Measurements from ENCODE around the gene PARP15. TPM values are rescaled to one million over a fixed set of nuclear protein-coding genes. Genes with fewer than 3 reads are reported as not detected.

The PARP15 gene
- total and polyA plus RNA-seq, 2 of the 4 experiments (the other 2 are of a cell fraction) = 0.10 TPM; not detected in 1

DNA sequence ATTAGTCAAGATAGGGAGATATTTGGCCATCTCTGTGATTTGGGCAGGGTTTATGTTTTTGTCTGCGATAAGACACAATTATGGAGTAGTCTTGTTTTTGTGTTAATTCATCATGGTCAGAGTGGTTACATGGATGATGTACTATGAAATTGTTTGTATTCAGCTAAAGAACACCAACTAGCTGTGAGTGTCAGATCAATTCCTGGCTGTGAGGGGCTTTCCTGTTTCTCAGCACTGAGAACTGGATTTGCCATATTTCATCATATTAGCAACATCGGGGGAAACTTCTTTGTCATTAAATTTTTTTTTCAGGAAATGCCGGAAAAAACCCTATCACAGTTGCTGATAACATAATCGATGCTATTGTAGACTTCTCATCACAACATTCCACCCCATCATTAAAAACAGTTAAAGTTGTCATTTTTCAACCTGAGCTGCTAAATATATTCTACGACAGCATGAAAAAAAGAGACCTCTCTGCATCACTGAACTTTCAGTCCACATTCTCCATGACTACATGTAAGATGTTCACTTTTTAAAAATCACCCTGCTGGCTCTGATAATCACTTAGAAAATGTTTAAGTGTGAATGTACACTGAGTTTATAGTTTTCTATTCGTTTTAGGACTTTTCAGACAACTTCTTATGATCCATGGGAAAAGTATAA lies 49.2 kb downstream of the PARP15 start:
- DNase-seq = no peak
- Histone ChIP-seq H3K56ac (ENCODE audit: extremely low read depth, insufficient read depth, low read length) (no peak overlapping the region), H4K5ac (ENCODE audit: low read depth, low read length) (no peak overlapping the region), H2BK20ac (ENCODE audit: low read depth, low read length) (no peak overlapping the region), H3K9ac (ENCODE audit: low read depth, low read length) (no peak overlapping the region), H3K4ac (ENCODE audit: low read depth, low read length) (no peak overlapping the region), H4K91ac (ENCODE audit: insufficient read depth, low read depth, low read length) (no peak overlapping the region), H4K8ac (ENCODE audit: low read depth in 2 of 2, low read length in 2 of 2) (no peak overlapping the region), H3K36me3 (ENCODE audit: control insufficient read depth, insufficient read depth, low read length) (no peaks in the 10 kb centered on the region), H3K14ac (replicated peaks; ENCODE audit: low read depth, low read length) (no peak overlapping the region), H3K18ac (ENCODE audit: low read depth, low read length) (no peak overlapping the region), H3K27ac (ENCODE audit: insufficient read depth, low read length) (no peak overlapping the region), H3K23ac (ENCODE audit: low read depth, low read length) (no peak overlapping the region), H4K20me1 (ENCODE audit: insufficient read depth, low read length) (no peaks in the 10 kb centered on the region), H2BK15ac (ENCODE audit: low read depth, low read length) (no peak overlapping the region), H3K4me3 (ENCODE audit: insufficient read depth, low read depth, low read length) (no peak overlapping the region), H2AK9ac (replicated peaks; ENCODE audit: low read depth, low read length, poor library complexity) (no peak overlapping the region), H3K4me1 (ENCODE audit: control insufficient read depth, insufficient read depth, low read length) (no peaks in the 10 kb centered on the region), H3K9me1 (ENCODE audit: insufficient read depth, low read length) (no peaks in the 10 kb centered on the region), H3K27me3 (ENCODE audit: control insufficient read depth, insufficient read depth, low read length) (peaks cover 48% of the 10 kb centered on the region), H2BK5ac (ENCODE audit: low read depth, low read length, poor library complexity, severe bottlenecking) (no peak overlapping the region), H2AFZ (replicated peaks; ENCODE audit: low read length, poor library complexity) (no peak overlapping the region), H3K79me1 (ENCODE audit: low read depth in 1 of 2, low read length in 2 of 2) (no peaks in the 10 kb centered on the region), H3K9me3 (ENCODE audit: control insufficient read depth, insufficient read depth, low read length) (no peaks in the 10 kb centered on the region), H2BK120ac (ENCODE audit: low read depth, low read length) (no peak overlapping the region), H3K4me2 (ENCODE audit: low read depth, low read length) (no peak overlapping the region), H2AK5ac (ENCODE audit: low read depth, low read length) (no peak overlapping the region)
- intact Hi-C loops (cut with micrococcal nuclease) = no loop called here
- POLR2A ChIA-PET (ENCODE audit: unreplicated experiment) = no interaction called here
- CTCF ChIA-PET = no interaction called here
- WGBS, 2 experiments (ENCODE audit: extremely low coverage in 2 of 2, insufficient read length in 1 of 2) = 25% methylated on average over 2 of the region's 6 CpGs; no CpG with 5 or more reads in 1 of the 2 experiments
- in situ Hi-C loops (cut with MboI; ENCODE audit: low sequenced_read_pairs) = no loop called here
- dilution Hi-C loops (cut with HindIII; ENCODE audit: low sequenced_read_pairs, unreplicated experiment) = no loop called here
- no peak for TF ChIP-seq MAFK (IDR thresholded peaks at IDR 0.05; ENCODE audit: low read depth, low read length)
- TF ChIP-seq FOS (IDR thresholded peaks at IDR 0.05; ENCODE audit: low read depth, low read length) = no peak
- no peak for TF ChIP-seq CHD1 (IDR thresholded peaks at IDR 0.05; ENCODE audit: low read depth, low read length)
- no peak for TF ChIP-seq POLR2A (IDR thresholded peaks at IDR 0.05; ENCODE audit: low read depth, low read length)
- no peak for TF ChIP-seq RAD21 (IDR thresholded peaks at IDR 0.05; ENCODE audit: low read length)
- no peak for TF ChIP-seq RCOR1 (IDR thresholded peaks at IDR 0.05; ENCODE audit: insufficient replicate concordance, low read length)
- TF ChIP-seq CEBPB (IDR thresholded peaks at IDR 0.05; ENCODE audit: low read depth, low read length) = no peak
- TF ChIP-seq, protein P1, sequence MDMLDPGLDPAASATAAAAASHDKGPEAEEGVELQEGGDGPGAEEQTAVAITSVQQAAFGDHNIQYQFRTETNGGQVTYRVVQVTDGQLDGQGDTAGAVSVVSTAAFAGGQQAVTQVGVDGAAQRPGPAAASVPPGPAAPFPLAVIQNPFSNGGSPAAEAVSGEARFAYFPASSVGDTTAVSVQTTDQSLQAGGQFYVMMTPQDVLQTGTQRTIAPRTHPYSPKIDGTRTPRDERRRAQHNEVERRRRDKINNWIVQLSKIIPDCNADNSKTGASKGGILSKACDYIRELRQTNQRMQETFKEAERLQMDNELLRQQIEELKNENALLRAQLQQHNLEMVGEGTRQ (IDR thresholded peaks at IDR 0.05; ENCODE audit: low read depth, low read length) = no peak
- TF ChIP-seq BHLHE40 (IDR thresholded peaks at IDR 0.05; ENCODE audit: low read depth, low read length) = no peak
- no peak for TF ChIP-seq MXI1 (IDR thresholded peaks at IDR 0.05; ENCODE audit: borderline replicate concordance, low read depth, low read length)
- TF ChIP-seq RFX5 (IDR thresholded peaks at IDR 0.05; ENCODE audit: low read depth, low read length) = no peak
- TF ChIP-seq MAZ (IDR thresholded peaks at IDR 0.05; ENCODE audit: borderline replicate concordance, low read depth, low read length) = no peak
- TF ChIP-seq NFE2L2 (IDR thresholded peaks at IDR 0.05; ENCODE audit: low read depth, low read length) = no peak
- TF ChIP-seq SMC3 (IDR thresholded peaks at IDR 0.05; ENCODE audit: low read depth, low read length) = no peak
- TF ChIP-seq, protein P2, sequence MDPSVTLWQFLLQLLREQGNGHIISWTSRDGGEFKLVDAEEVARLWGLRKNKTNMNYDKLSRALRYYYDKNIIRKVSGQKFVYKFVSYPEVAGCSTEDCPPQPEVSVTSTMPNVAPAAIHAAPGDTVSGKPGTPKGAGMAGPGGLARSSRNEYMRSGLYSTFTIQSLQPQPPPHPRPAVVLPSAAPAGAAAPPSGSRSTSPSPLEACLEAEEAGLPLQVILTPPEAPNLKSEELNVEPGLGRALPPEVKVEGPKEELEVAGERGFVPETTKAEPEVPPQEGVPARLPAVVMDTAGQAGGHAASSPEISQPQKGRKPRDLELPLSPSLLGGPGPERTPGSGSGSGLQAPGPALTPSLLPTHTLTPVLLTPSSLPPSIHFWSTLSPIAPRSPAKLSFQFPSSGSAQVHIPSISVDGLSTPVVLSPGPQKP (IDR thresholded peaks at IDR 0.05; ENCODE audit: borderline replicate concordance, low read depth, low read length) = no peak
- TF ChIP-seq, protein P3, sequence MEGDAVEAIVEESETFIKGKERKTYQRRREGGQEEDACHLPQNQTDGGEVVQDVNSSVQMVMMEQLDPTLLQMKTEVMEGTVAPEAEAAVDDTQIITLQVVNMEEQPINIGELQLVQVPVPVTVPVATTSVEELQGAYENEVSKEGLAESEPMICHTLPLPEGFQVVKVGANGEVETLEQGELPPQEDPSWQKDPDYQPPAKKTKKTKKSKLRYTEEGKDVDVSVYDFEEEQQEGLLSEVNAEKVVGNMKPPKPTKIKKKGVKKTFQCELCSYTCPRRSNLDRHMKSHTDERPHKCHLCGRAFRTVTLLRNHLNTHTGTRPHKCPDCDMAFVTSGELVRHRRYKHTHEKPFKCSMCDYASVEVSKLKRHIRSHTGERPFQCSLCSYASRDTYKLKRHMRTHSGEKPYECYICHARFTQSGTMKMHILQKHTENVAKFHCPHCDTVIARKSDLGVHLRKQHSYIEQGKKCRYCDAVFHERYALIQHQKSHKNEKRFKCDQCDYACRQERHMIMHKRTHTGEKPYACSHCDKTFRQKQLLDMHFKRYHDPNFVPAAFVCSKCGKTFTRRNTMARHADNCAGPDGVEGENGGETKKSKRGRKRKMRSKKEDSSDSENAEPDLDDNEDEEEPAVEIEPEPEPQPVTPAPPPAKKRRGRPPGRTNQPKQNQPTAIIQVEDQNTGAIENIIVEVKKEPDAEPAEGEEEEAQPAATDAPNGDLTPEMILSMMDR (conservative IDR thresholded peaks at IDR 0.05; ENCODE audit: low read depth, low read length) = no peak
- ATAC-seq (ENCODE audit: low read depth) = no peak
- BruUV-seq (replicated peaks) = no TSS peak
